Parathyroid adenoma (tissue), 2 donors: Measurements from ENCODE around the gene ARHGAP45.

ENCODE experiments used
- H2AFZ ChIP-seq: fragments of 300-600 bp; sonication (generic); one replicate; pipeline ENCODE4 v1.7.0; 2017; ENCODE audit warnings: antibody characterized with exemption, mild to moderate bottlenecking
- H3K27ac ChIP-seq: fragments of 300-600 bp; sonication (generic); one replicate; pipeline ENCODE4 v1.7.0; 2017
- H3K27me3 ChIP-seq: fragments of 300-600 bp; sonication (generic); one replicate; pipeline ENCODE4 v1.7.0; 2017; ENCODE audit warnings: low read length; ENCODE audit not compliant: control insufficient read depth, insufficient read depth
- H3K36me3 ChIP-seq: fragments of 300-600 bp; sonication (generic); one replicate; pipeline ENCODE4 v1.7.0; 2017; ENCODE audit warnings: low read length; ENCODE audit not compliant: control insufficient read depth, insufficient read depth
- H3K4me1 ChIP-seq: fragments of 300-600 bp; sonication (generic); one replicate; pipeline ENCODE4 v1.7.0; 2017; ENCODE audit warnings: control low read depth
- H3K4me2 ChIP-seq: fragments of 300-600 bp; sonication (generic); one replicate; pipeline ENCODE4 v1.7.0; 2017; ENCODE audit warnings: low read length
- H3K4me3 ChIP-seq: fragments of 300-600 bp; sonication (generic); one replicate; pipeline ENCODE4 v1.7.0; 2017; ENCODE audit warnings: low read depth, low read length
- H3K79me2 ChIP-seq: fragments of 300-600 bp; sonication (generic); one replicate; pipeline ENCODE4 v1.7.0; 2017; ENCODE audit warnings: control low read depth
- H3K9ac ChIP-seq: fragments of 300-600 bp; sonication (generic); one replicate; pipeline ENCODE4 v1.7.0; 2017; ENCODE audit warnings: mild to moderate bottlenecking
- H3K9me3 ChIP-seq: fragments of 300-600 bp; sonication (generic); one replicate; pipeline ENCODE4 v1.7.0; 2017; ENCODE audit warnings: low read length; ENCODE audit not compliant: control insufficient read depth
- TF ChIP-seq, protein P1 (sequence below): fragments of 300-600 bp; sonication (generic); IDR thresholded peaks from one replicate; pipeline ENCODE4 v1.7.0; 2017; ENCODE audit warnings: antibody characterized with exemption, mild to moderate bottlenecking
- donor health status: primary hyperparathyroidism.

Gene ARHGAP45

DNA sequence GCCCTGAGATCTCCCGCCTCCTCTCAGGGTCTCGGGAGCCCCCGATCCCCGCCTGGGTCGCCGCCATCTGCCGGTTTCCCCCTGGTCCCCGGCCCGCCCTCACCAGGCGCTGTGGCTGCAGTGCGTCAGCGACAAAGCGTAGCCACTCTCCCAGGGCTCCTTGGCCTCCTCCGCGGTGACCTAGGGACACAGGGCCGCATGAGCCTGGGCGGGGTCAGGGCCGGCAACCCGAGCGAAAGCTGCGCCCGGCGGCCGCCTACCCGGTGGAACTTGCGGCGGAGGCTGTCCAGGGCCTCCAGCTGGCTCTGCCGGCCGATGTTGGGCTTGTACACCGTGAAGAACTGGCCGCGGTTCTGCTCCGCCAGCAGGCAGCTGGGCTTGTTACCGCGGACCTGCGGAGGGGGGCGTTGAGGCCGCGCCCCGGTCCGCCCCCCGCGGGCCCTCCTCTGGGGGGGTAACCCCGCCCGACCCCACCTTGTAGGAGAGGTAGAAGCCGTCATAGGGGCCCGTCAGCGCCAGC lies 42.1 kb downstream of the ARHGAP45 start:
- peaks cover 4% of the 10 kb centered on the region for H3K79me2 ChIP-seq
- H3K27me3 ChIP-seq, result no peaks in the 10 kb centered on the region
- H3K4me3 ChIP-seq, result no peak overlapping the region
- H3K36me3 ChIP-seq, result no peaks in the 10 kb centered on the region
- H3K9ac ChIP-seq, result no peak overlapping the region
- TF ChIP-seq, protein P1, sequence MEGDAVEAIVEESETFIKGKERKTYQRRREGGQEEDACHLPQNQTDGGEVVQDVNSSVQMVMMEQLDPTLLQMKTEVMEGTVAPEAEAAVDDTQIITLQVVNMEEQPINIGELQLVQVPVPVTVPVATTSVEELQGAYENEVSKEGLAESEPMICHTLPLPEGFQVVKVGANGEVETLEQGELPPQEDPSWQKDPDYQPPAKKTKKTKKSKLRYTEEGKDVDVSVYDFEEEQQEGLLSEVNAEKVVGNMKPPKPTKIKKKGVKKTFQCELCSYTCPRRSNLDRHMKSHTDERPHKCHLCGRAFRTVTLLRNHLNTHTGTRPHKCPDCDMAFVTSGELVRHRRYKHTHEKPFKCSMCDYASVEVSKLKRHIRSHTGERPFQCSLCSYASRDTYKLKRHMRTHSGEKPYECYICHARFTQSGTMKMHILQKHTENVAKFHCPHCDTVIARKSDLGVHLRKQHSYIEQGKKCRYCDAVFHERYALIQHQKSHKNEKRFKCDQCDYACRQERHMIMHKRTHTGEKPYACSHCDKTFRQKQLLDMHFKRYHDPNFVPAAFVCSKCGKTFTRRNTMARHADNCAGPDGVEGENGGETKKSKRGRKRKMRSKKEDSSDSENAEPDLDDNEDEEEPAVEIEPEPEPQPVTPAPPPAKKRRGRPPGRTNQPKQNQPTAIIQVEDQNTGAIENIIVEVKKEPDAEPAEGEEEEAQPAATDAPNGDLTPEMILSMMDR, result no peak
- H3K27ac ChIP-seq, result no peak overlapping the region
- H3K4me2 ChIP-seq, result no peak overlapping the region
- H2AFZ ChIP-seq, result no peak overlapping the region
- H3K9me3 ChIP-seq, result no peaks in the 10 kb centered on the region
- H3K4me1 ChIP-seq, result peaks cover 4% of the 10 kb centered on the region

DNA sequence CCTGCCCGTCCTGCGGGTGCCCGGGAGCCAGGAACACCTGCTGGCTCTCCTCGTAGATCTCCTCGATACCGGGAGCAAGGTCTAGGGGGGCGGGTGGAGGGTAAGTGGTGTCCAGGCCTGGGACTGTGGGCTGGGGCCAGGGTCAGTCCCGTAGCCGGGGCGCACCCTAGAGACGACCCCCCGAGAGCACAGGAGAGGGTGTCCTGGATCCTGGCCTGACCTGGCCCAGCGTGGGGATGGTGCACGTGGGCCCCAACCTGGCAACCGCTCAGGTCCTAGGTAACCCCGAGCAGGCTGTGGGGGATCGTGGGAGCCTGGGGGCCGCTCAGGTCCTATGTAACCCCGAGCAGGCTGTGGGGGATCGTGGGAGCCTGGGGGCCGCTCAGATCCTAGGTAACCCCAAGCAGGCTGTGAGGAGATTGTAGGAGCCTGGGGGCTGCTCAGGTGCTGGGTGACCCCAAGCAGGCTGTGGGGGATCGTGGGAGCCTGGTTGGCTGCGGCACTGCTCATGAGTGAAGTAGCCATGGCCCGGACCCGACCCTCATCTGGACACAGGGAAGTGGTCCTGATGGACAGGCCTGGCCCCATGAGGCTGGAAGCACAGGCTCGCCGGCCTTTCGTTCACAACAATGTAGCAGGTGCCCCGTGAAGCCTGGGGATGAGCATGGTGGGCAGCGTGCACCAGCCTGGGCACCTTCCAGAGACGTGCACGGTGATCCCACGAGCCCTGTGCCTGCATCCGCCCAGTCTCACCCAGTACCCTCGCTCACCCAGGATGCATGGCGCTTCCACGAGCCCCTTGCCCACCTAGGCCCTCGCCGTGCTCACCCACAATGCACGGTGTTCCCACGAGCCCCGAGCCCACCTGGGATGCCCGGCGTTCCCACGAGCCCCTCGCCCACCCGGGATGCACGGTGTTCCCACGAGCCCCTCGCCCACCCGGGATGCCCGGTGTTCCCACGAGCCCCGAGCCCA lies 43.0 kb downstream of the ARHGAP45 start:
- Histone ChIP-seq H3K9ac (no peak overlapping the region), H3K4me2 (no peak overlapping the region), H3K36me3 (no peaks in the 10 kb centered on the region), H3K4me3 (no peak overlapping the region), H3K9me3 (no peaks in the 10 kb centered on the region), H3K4me1 (peaks cover 4% of the 10 kb centered on the region), H2AFZ (no peak overlapping the region), H3K27me3 (no peaks in the 10 kb centered on the region), H3K79me2 (peaks cover 3% of the 10 kb centered on the region), H3K27ac (no peak overlapping the region)
- TF ChIP-seq, protein P1, result no peak

DNA sequence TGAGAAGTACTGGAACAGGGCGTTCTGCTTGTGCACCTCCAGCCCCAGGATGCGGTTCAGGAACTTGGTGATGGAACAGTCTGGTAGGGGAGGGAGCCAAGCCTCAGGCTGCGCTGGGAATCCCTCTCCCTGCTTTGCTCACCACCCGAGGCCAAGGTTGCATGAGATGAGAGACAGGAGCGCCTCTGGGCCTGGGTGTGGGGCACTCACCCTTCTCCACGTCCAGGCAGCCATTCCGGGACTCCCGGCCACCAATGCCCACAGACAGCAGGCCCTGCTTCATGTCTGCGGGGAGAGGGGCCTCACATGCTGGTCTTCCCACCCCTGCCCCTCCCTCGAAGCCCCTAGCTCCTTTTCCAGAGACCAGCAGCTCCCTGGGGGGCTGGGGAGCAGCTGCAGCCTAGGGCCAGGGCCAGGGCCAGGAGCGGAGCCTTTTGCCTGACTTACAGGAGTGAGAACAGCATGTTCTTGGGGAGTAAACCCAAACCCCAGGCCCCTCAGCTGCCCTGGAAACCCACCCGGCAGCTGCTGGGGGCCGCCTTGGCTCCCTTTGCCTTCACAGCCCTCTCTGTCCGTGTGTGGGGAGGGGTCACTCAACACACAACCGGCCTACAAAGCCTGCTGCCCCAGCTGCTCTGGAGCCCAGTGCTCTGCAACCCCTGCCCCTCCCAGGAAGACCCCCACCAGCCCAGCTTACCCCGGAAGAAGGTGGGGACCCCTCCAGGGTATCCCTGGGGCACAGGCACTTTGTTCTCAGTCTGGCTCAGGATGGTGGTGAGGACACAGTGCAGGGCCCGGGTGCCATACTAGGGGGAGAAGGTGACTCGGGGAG lies 44.1 kb downstream of the ARHGAP45 start:
- no peak overlapping the region for H3K4me2 ChIP-seq
- H3K27me3 ChIP-seq, result no peaks in the 10 kb centered on the region
- H3K4me1 ChIP-seq, result peaks cover 4% of the 10 kb centered on the region
- no peak overlapping the region for H2AFZ ChIP-seq
- H3K27ac ChIP-seq, result no peak overlapping the region
- no peaks in the 10 kb centered on the region for H3K9me3 ChIP-seq
- H3K4me3 ChIP-seq, result no peak overlapping the region
- TF ChIP-seq, protein P1, result no peak
- no peaks in the 10 kb centered on the region for H3K79me2 ChIP-seq
- no peak overlapping the region for H3K9ac ChIP-seq
- no peaks in the 10 kb centered on the region for H3K36me3 ChIP-seq

DNA sequence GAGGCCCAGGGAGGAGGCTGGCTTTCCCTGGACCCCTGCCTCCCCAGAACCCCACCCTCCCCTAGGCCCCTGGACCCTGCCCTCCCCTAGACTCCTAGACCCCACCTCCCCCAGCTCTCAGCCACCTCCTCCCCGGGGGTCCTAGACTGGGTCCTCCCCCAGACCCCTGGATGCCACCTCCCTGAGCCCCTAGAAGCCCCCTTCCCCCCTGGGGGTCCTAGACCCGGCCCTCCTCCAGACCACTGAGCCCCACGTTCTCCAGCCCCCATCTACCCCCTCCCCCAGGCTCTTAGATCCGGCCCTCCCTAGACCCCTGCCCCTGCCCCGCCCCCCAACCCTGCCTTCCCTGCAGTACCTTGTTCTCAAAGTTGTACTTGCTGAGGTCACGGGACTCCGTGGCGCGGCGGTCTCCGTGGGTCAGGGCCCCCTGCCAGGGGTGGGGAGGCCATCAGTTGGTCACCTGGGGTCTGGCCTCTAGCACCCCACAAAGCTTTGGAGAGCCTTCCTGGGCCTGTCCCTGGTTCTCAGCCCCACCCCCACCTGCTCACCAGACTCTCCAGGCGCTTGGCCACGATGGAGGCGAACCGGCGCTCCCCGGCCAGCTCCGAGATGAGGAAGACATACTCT lies 44.8 kb downstream of the ARHGAP45 start:
- H3K27me3 ChIP-seq, result no peaks in the 10 kb centered on the region
- H3K4me3 ChIP-seq, result no peak overlapping the region
- no peak overlapping the region for H2AFZ ChIP-seq
- TF ChIP-seq, protein P1, result no peak
- no peaks in the 10 kb centered on the region for H3K79me2 ChIP-seq
- H3K4me2 ChIP-seq, result no peak overlapping the region
- no peaks in the 10 kb centered on the region for H3K9me3 ChIP-seq
- no peak overlapping the region for H3K9ac ChIP-seq
- H3K27ac ChIP-seq, result no peak overlapping the region
- no peaks in the 10 kb centered on the region for H3K36me3 ChIP-seq
- peaks cover 4% of the 10 kb centered on the region for H3K4me1 ChIP-seq
